HepG2 (cell line): Measurements from ENCODE around the gene STX4. TPM values are rescaled to one million over a fixed set of nuclear protein-coding genes. Genes with fewer than 3 reads are reported as not detected.

Experiments
- BORCS8-MEF2B ChIP-seq: sonication (generic); formaldehyde crosslinking; IDR thresholded peaks from 2 replicates; pipeline ENCODE4 v1.8.0; 2022; ENCODE audit warnings: mild to moderate bottlenecking, missing genetic modification reagents
- CHCHD3 ChIP-seq: sonication (generic); formaldehyde crosslinking; IDR thresholded peaks from 2 replicates; pipeline ENCODE4 v1.8.0; 2022; ENCODE audit warnings: mild to moderate bottlenecking, missing genetic modification reagents, moderate library complexity
- GLI4 ChIP-seq: sonication (generic); formaldehyde crosslinking; IDR thresholded peaks from 2 replicates; pipeline ENCODE4 v1.5.1; 2020; ENCODE audit warnings: missing genetic modification reagents, mild to moderate bottlenecking, moderate library complexity, borderline replicate concordance
- HMGXB3 ChIP-seq: sonication (generic); formaldehyde crosslinking; IDR thresholded peaks from 2 replicates; pipeline ENCODE4 v1.4.0; 2020; ENCODE audit warnings: missing genetic modification reagents, borderline replicate concordance
- IRF2 ChIP-seq: IDR thresholded peaks from 2 replicates; pipeline ENCODE4 v1.6.1; 2018; ENCODE audit warnings: missing genetic modification reagents, missing compliant biosample characterization
- KLF9 ChIP-seq: IDR thresholded peaks from 2 replicates; pipeline ENCODE4 v1.6.1; 2016; ENCODE audit warnings: low read depth
- MAF1 ChIP-seq: sonication (generic); formaldehyde crosslinking; IDR thresholded peaks from 2 replicates; pipeline ENCODE4 v1.5.0; 2020; ENCODE audit warnings: missing genetic modification reagents, borderline replicate concordance
- MEIS2 ChIP-seq: sonication (generic); formaldehyde crosslinking; IDR thresholded peaks from 2 replicates; pipeline ENCODE4 v1.9.0; 2021; ENCODE audit warnings: mild to moderate bottlenecking, missing genetic modification reagents
- NR2F1 ChIP-seq, 2 experiments: fragments of 450-650 bp in 1 of 2; formaldehyde crosslinking in 1 of 2; IDR thresholded peaks; 2 replicates each; pipeline versions ENCODE4 v1.5.0 to v1.6.1; 2016 to 2020; ENCODE audit warnings: mild to moderate bottlenecking in 1 of 2, missing compliant biosample characterization in 1 of 2, missing genetic modification reagents in 1 of 2, moderate library complexity in 1 of 2
- PATZ1 ChIP-seq: sonication (generic); formaldehyde crosslinking; IDR thresholded peaks from 2 replicates; pipeline ENCODE4 v1.4.0; 2020; ENCODE audit warnings: missing genetic modification reagents
- RFX5 ChIP-seq: IDR thresholded peaks from 2 replicates; pipeline ENCODE4 v1.6.1; 2011; ENCODE audit warnings: low read depth, low read length, improper control_type of control experiment
- SMC3 ChIP-seq: IDR thresholded peaks from 2 replicates; pipeline ENCODE4 v1.6.1; 2011; ENCODE audit warnings: low read length, improper control_type of control experiment
- TP53 ChIP-seq: sonication (generic); formaldehyde crosslinking; conservative IDR thresholded peaks from 2 replicates; pipeline ENCODE4 v1.4.0; 2020; ENCODE audit warnings: missing genetic modification reagents
- ZBTB44 ChIP-seq: sonication (generic); formaldehyde crosslinking; IDR thresholded peaks from 2 replicates; pipeline ENCODE4 v1.4.0; 2020; ENCODE audit warnings: missing genetic modification reagents
- ZNF484 ChIP-seq: sonication (generic); formaldehyde crosslinking; IDR thresholded peaks from 2 replicates; pipeline ENCODE4 v1.5.1; 2020; ENCODE audit warnings: mild to moderate bottlenecking, low read depth, missing genetic modification reagents, borderline replicate concordance
- ZNF652 ChIP-seq: IDR thresholded peaks from 2 replicates; pipeline ENCODE4 v1.6.1; 2016; ENCODE audit warnings: low read depth, borderline replicate concordance
- ZNF674 ChIP-seq: sonication (generic); formaldehyde crosslinking; IDR thresholded peaks from 2 replicates; pipeline ENCODE4 v1.5.0; 2020; ENCODE audit warnings: low read depth, mild to moderate bottlenecking, missing genetic modification reagents
- ZSCAN22 ChIP-seq: sonication (generic); formaldehyde crosslinking; IDR thresholded peaks from 2 replicates; pipeline ENCODE4 v1.4.0; 2020; ENCODE audit warnings: mild to moderate bottlenecking, missing genetic modification reagents
- polyA plus RNA-seq, 8 experiments: library from polyadenylated mRNA; depleted of rRNA in 3 of 8; stranded (reverse) in 7 of 8; unstranded in 1 of 8; fragments of >200 nt; fragmentation: Illumina TruSeq in 4 of 8; extraction: Trizol in 4 of 8; gene quantifications; 2 replicates each; pipeline versions ENCODE4 v1.2.1 to v1.2.3, GENCODE V29; 2011 to 2016; ENCODE audit warnings: low read depth in 4 of 8, missing spikeins in 1 of 8, mixed read lengths in 1 of 8; ENCODE audit not compliant: insufficient read depth in 1 of 8
- total RNA-seq, 5 experiments: library from RNA; depleted of rRNA; stranded (reverse); fragments of >200 nt; fragmentation: Illumina TruSeq; extraction: Trizol; gene quantifications; 2 replicates each; pipeline ENCODE4 v1.2.3, GENCODE V29; 2016; ENCODE audit warnings: low read depth in 1 of 5
- TF ChIP-seq, protein P1 (sequence below): IDR thresholded peaks from 2 replicates; pipeline ENCODE4 v1.6.1; 2012; ENCODE audit warnings: inconsistent platforms
- TF ChIP-seq, protein P2 (sequence below): sonication (generic); formaldehyde crosslinking; IDR thresholded peaks from 2 replicates; pipeline ENCODE4 v1.4.0; 2020; ENCODE audit warnings: missing genetic modification reagents

STX4 gene
- total and polyA plus RNA-seq, 2 of the 13 experiments (the other 11 are each of a cell fraction or from before 2014, with no cell fraction given), result 29.2 to 34.6 TPM

DNA sequence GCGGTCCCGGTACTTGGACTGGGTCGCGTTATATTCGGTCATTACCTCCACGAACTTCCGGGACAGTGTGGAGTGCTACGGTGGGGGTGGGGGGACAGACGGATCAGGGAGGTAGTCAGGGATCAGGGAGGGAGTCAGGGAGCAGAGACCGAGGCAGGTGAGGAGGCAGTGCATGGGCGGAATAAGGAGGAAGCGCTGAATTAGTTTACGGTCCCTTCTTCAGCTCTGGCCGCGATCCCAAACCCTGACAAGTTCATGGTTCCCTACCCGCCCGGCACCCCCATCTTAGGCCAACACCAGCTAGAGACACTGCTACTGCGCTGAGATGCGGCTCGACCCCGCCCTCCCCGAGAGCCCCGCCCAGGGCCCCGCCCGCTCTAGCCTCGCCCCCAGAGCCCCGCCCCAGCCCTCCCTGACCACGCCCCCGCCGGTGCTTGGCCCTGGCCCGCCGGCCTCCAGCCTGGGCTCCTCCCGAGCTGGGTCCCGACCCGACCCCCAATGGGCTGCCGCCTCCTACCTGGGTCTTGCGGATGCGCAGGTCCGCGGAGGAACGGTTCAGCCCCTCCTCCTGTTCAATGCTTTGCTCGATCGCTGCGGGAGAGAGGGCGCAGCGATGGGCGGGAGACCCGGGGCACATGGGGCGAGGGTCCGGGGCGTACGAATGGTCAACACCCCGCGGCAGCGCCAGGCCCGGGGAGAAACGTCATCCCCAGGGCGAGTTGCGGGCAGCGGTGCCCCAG lies 36.2 kb upstream of the STX4 start (continued):
- peak; percentile 94 for TF ChIP-seq PATZ1
- 0 out of 2 replicates have a peak, but pooled peaks have one; percentile 27 for TF ChIP-seq ZSCAN22 (CRISPR knock-in tag)
- peak; percentile 87 for TF ChIP-seq BORCS8-MEF2B (CRISPR knock-in tag)
- 0 out of 2 replicates have a peak, but pooled peaks have one; percentile 81 for TF ChIP-seq HMGXB3
- TF ChIP-seq MAF1 (CRISPR knock-in tag), result 0 out of 2 replicates have a peak, but pooled peaks have one; percentile 61
- TF ChIP-seq GLI4, result no peak; the same call in 1 of the 2 replicates
- TF ChIP-seq RFX5, result 0 out of 2 replicates have a peak, but pooled peaks have one; percentile 12
- no peak for TF ChIP-seq ZNF674 (CRISPR knock-in tag)
- peak; percentile 90 for TF ChIP-seq CHCHD3
- no peak for TF ChIP-seq ZNF652 (CRISPR knock-in tag)
- TF ChIP-seq, protein P1, sequence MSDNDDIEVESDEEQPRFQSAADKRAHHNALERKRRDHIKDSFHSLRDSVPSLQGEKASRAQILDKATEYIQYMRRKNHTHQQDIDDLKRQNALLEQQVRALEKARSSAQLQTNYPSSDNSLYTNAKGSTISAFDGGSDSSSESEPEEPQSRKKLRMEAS, result peak; percentile 64; the same call in 1 of the 2 replicates
- TF ChIP-seq ZBTB44 (CRISPR knock-in tag), result 0 out of 2 replicates have a peak, but pooled peaks have one; percentile 54
- TF ChIP-seq, protein P2, sequence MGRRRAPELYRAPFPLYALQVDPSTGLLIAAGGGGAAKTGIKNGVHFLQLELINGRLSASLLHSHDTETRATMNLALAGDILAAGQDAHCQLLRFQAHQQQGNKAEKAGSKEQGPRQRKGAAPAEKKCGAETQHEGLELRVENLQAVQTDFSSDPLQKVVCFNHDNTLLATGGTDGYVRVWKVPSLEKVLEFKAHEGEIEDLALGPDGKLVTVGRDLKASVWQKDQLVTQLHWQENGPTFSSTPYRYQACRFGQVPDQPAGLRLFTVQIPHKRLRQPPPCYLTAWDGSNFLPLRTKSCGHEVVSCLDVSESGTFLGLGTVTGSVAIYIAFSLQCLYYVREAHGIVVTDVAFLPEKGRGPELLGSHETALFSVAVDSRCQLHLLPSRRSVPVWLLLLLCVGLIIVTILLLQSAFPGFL, result no peak
- TF ChIP-seq IRF2 (CRISPR knock-in tag), result peak; percentile 53
- no peak for TF ChIP-seq SMC3
- TF ChIP-seq MEIS2, result peak; percentile 58
- TF ChIP-seq NR2F1 (CRISPR knock-in tag; IDR thresholded peaks at IDR 0.05), result no peak; a peak in 1 of 4 replicates
- TF ChIP-seq ZNF484, result no peak
- TF ChIP-seq TP53, result no peak
- no peak for TF ChIP-seq KLF9
